ENCODE data around the gene SLC66A3. TPM values are rescaled to one million over a fixed set of nuclear protein-coding genes. Genes with fewer than 3 reads are reported as not detected.
"Not testable (repeated sequence)": the region's sequence is repeated elsewhere in the genome, so short reads cannot be mapped to it uniquely, and the experiment has no call there.

The SLC66A3 gene
- total RNA-seq, 8 experiments from 2014 or later: 1.2 to 12.3 (median 3.0) TPM

DNA sequence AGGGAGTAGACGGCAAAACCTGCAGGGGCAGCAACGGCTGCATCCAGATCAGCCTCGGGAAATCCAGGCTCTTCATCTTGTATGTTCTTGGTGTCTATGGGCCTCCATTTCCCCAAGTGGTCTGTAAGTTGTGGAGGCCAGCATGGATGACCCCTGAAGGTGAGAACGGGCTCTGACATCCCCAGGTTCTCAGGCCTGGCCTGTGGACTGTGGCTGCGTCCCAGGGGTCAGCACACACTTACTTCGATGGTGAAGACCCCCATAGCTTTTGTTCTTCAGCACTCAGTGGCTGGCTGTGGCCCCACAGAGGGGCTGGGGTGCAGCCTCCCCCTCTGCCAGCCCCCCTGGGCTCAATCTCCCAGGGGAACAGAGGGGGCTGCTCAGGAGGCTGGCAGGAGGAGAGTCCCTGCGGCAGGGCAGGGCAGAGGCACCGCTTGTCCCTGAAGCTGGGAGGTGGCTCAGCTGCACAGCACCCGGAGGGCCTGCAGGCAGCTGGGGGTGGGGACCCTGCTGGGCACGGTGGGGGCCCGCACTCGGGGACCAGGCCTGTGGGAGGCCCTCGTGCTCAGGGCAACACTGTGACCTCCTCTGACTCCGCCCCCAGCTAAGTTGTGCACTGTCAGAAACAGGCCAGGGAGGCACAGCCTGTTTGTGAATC lies 3.8 kb downstream of the SLC66A3 start:
- H3K4me1 ChIP-seq (replicated peaks in 1 of 2): peaks cover 4 to 16% of the 10 kb centered on the region in 2 donors
- no peak overlapping the region for H3K4me3 ChIP-seq
- in situ Hi-C loops (cut with MboI; ENCODE audit: low pct_unique_long_range_greater_than_20kb in 2 of 9, low sequenced_read_pairs in 9 of 9, unreplicated experiment in 9 of 9): no loop called here
- H3K27ac ChIP-seq: no peak overlapping the region
- WGBS, 10 experiments: 68 to 100% (median 94%) methylated on average over 1 to 5 of the region's 14 CpGs; no CpG with 5 or more reads in 7 of the 10 experiments
- ATAC-seq (replicated peaks in 6 of 8): no peak

- in situ Hi-C loops (cut with MboI; ENCODE audit: low pct_unique_long_range_greater_than_20kb in 2 of 9, low sequenced_read_pairs in 9 of 9, unreplicated experiment in 9 of 9): no loop called here
- no peak for ATAC-seq (replicated peaks in 6 of 8)
- H3K27ac ChIP-seq: no peak overlapping the region
- H3K4me3 ChIP-seq: no peak overlapping the region
- 82 to 100% (median 90%) methylated on average over 2 to 11 of the region's 14 CpGs; no CpG with 5 or more reads in 6 of the 10 experiments for WGBS, 10 experiments
- peaks cover 4 to 12% of the 10 kb centered on the region in 2 donors for H3K4me1 ChIP-seq (replicated peaks in 1 of 2)
These were observed 4.4 kb downstream of the SLC66A3 start for GRCh38 chr2:11159574-11160170.

GRCh38 chr2:11160256-11160655 lies 5.0 kb downstream of the SLC66A3 start:
- Histone ChIP-seq H3K4me1 (replicated peaks in 1 of 2) (peaks cover 4 to 11% of the 10 kb centered on the region in 2 donors), H3K4me3 (no peak overlapping the region), H3K27ac (no peak overlapping the region)
- ATAC-seq (replicated peaks in 6 of 8): no peak
- in situ Hi-C loops (cut with MboI; ENCODE audit: low pct_unique_long_range_greater_than_20kb in 2 of 9, low sequenced_read_pairs in 9 of 9, unreplicated experiment in 9 of 9): no loop called here
- WGBS, 10 experiments: 70 to 100% (median 82%) methylated on average over 1 to 6 of the region's 13 CpGs; no CpG with 5 or more reads in 3 of the 10 experiments

DNA sequence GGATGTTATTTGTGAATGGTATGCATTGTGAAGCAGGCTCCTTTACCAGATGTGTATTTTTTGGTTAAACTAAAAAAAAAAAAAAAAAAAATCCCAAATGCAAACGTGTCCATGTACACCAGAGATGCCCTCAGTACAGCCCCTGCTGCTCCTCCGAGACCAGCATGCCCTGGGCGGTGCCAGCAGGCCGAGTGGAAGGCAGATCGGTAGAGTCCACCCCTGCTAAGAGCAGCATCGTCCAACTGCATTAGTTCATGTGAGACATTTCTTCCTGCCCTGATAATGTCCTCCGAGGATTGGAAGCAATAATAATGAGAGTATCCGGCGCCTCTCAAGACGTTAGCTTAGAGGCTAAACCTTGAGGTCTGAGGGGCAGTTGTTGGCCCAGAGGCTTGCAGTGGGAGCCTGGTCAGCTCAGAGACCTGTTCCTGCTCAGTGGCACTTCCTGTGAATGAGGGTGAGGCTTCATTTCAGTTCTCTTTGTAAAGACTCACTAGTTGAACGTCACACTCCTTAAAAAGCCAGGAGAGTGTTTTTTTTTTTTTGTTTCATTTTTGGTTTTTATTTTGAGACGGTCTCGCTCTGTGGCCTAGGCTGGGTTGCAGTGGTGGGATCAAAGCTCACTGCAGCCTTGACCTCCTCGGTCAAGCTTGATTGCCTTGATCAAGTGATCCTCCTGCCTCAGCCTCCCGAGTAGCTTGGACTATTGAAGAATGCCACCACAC lies 5.6 kb downstream of the SLC66A3 start:
- H3K4me1 ChIP-seq (replicated peaks in 1 of 2): peaks cover 3 to 9% of the 10 kb centered on the region in 2 donors
- 60 to 100% (median 89%) methylated on average over 2 to 13 of the region's 15 CpGs; no CpG with 5 or more reads in 1 of the 10 experiments for WGBS, 10 experiments
- no peak overlapping the region for H3K4me3 ChIP-seq
- H3K27ac ChIP-seq: no peak overlapping the region
- in situ Hi-C loops (cut with MboI; ENCODE audit: low pct_unique_long_range_greater_than_20kb in 2 of 9, low sequenced_read_pairs in 9 of 9, unreplicated experiment in 9 of 9): no loop called here
- ATAC-seq (replicated peaks in 6 of 8): no peak

- in situ Hi-C loops (cut with MboI; ENCODE audit: low pct_unique_long_range_greater_than_20kb in 2 of 9, low sequenced_read_pairs in 9 of 9, unreplicated experiment in 9 of 9): no loop called here
- ATAC-seq (replicated peaks in 6 of 8): no peak
- H3K27ac ChIP-seq: no peak overlapping the region
These were observed 6.5 kb downstream of the SLC66A3 start for GRCh38 chr2:11161747-11162146.

GRCh38 chr2:11163439-11164317 lies 8.4 kb downstream of the SLC66A3 start:
- peaks cover 0 to 9% of the 10 kb centered on the region in 2 donors for H3K4me1 ChIP-seq (replicated peaks in 1 of 2)
- WGBS, 10 experiments: 69 to 100% (median 85%) methylated on average over 1 to 10 of the region's 16 CpGs; no CpG with 5 or more reads in 1 of the 10 experiments
- ATAC-seq (replicated peaks in 6 of 8): no peak
- in situ Hi-C loops (cut with MboI; ENCODE audit: low pct_unique_long_range_greater_than_20kb in 2 of 9, low sequenced_read_pairs in 9 of 9, unreplicated experiment in 9 of 9): no loop called here
- H3K4me3 ChIP-seq: no peak overlapping the region
- no peak overlapping the region for H3K27ac ChIP-seq

More at GRCh38 chr2:11161747-11162146, 6.5 kb downstream of the SLC66A3 start:
- Histone ChIP-seq H3K4me3 (no peak overlapping the region), H3K4me1 (replicated peaks in 1 of 2) (peaks cover 0 to 9% of the 10 kb centered on the region in 2 donors)
- WGBS, 10 experiments: 82 to 100% (median 100%) methylated on average over 1 to 3 of the region's 4 CpGs; no CpG with 5 or more reads in 4 of the 10 experiments

DNA sequence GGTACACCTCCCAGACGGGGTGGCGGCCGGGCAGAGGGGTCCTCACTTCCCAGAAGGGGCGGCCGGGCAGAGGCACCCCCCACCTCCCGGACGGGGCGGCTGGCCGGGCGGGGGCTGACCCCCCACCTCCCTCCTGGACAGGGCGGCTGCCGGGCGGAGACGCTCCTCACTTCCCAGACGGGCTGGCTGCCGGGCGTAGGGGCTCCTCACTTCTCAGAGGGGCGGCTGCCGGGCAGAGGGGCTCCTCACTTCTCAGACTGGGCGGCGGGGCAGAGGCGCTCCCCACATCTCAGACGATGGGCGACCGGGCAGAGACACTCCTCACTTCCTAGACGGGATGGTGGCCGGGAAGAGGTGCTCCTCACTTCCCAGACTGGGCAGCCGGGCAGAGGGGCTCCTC lies 9.8 kb downstream of the SLC66A3 start:
- ATAC-seq (replicated peaks in 6 of 8); H3K4me1 ChIP-seq (replicated peaks in 1 of 2); H3K4me3 ChIP-seq; in situ Hi-C loops (cut with MboI; ENCODE audit: low pct_unique_long_range_greater_than_20kb in 2 of 9, low sequenced_read_pairs in 9 of 9, unreplicated experiment in 9 of 9); H3K27ac ChIP-seq: not testable (repeated sequence)
- no CpG with 5 or more reads among the region's 28 CpGs for WGBS, 10 experiments

GRCh38 chr2:11166476-11166875 lies 11.2 kb downstream of the SLC66A3 start:
- WGBS, 10 experiments: 78 to 96% (median 88%) methylated on average over 1 to 6 of the region's 10 CpGs; no CpG with 5 or more reads in 3 of the 10 experiments
- in situ Hi-C loops (cut with MboI; ENCODE audit: low pct_unique_long_range_greater_than_20kb in 2 of 9, low sequenced_read_pairs in 9 of 9, unreplicated experiment in 9 of 9): no loop called here
- ATAC-seq (replicated peaks in 6 of 8): no peak

GRCh38 chr2:11168488-11168887 lies 13.2 kb downstream of the SLC66A3 start:
- Histone ChIP-seq H3K27ac (no peak overlapping the region), H3K4me1 (replicated peaks in 1 of 2) (no peaks in the 10 kb centered on the region), H3K4me3 (no peak overlapping the region)
- in situ Hi-C loops (cut with MboI; ENCODE audit: low pct_unique_long_range_greater_than_20kb in 2 of 9, low sequenced_read_pairs in 9 of 9, unreplicated experiment in 9 of 9): no loop called here
- 50 to 92% (median 65%) methylated on average over 1 to 6 of the region's 9 CpGs; no CpG with 5 or more reads in 3 of the 10 experiments for WGBS, 10 experiments
- no peak for ATAC-seq (replicated peaks in 6 of 8)

More at GRCh38 chr2:11166476-11166875, 11.2 kb downstream of the SLC66A3 start:
- H3K4me3 ChIP-seq: no peak overlapping the region
- no peaks in the 10 kb centered on the region for H3K4me1 ChIP-seq (replicated peaks in 1 of 2)
- no peak overlapping the region for H3K27ac ChIP-seq

GRCh38 chr2:11169333-11169732 lies 14.1 kb downstream of the SLC66A3 start:
- ATAC-seq (replicated peaks in 6 of 8): peak in 1 of 8 experiments; percentile 40
- in situ Hi-C loops (cut with MboI; ENCODE audit: low pct_unique_long_range_greater_than_20kb in 2 of 9, low sequenced_read_pairs in 9 of 9, unreplicated experiment in 9 of 9): no loop called here
- Histone ChIP-seq H3K27ac (no peak overlapping the region), H3K4me1 (replicated peaks in 1 of 2) (no peaks in the 10 kb centered on the region), H3K4me3 (no peak overlapping the region)
- WGBS, 10 experiments: 76 to 94% (median 83%) methylated on average over 1 to 12 of the region's 13 CpGs; no CpG with 5 or more reads in 1 of the 10 experiments

- in situ Hi-C loops (cut with MboI; ENCODE audit: low pct_unique_long_range_greater_than_20kb in 2 of 9, low sequenced_read_pairs in 9 of 9, unreplicated experiment in 9 of 9): no loop called here
- Histone ChIP-seq H3K27ac (no peak overlapping the region), H3K4me1 (replicated peaks in 1 of 2) (no peaks in the 10 kb centered on the region), H3K4me3 (no peak overlapping the region)
- 96 to 100% (median 100%) methylated on average over 1 to 8 of the region's 9 CpGs; no CpG with 5 or more reads in 4 of the 10 experiments for WGBS, 10 experiments
- no peak for ATAC-seq (replicated peaks in 6 of 8)
These were observed 19.0 kb downstream of the SLC66A3 start for GRCh38 chr2:11174222-11174621.

DNA sequence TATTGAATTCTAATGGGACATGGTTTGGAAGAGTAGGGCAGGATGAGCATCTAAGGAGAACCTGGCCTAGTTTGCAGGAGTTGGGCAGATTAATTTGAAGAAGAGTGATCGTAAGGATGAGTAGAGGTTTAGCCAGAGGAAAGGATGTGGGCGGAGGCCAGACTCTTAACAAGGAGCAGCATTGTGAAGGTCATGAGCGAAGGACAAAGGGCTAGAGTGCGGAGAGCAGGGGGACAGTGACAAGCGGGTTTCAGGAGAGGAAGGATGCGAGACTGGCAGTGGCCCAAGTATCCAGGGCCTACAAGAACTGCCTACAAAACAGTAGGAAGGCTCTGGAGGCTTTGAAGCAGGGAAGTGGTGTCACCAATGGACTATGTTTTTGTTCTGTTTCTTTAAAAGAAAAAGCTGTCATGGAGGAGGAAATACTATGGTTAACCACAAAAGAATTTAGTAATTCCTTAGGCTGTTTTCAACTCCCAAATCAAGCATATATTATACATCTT lies 20.1 kb downstream of the SLC66A3 start:
- peak in 2 of 8 experiments; percentile 44 to 70 for ATAC-seq (replicated peaks in 6 of 8)
- Histone ChIP-seq H3K27ac (no peak overlapping the region), H3K4me1 (replicated peaks in 1 of 2) (no peaks in the 10 kb centered on the region), H3K4me3 (no peak overlapping the region)
- in situ Hi-C loops (cut with MboI; ENCODE audit: low pct_unique_long_range_greater_than_20kb in 2 of 9, low sequenced_read_pairs in 9 of 9, unreplicated experiment in 9 of 9): no loop called here
- WGBS, 10 experiments: 88 to 100% (median 92%) methylated on average over 1 to 6 of the region's 6 CpGs; no CpG with 5 or more reads in 1 of the 10 experiments
